Stomach (tissue), 9 donors: ENCODE results near the gene MCMBP. TPM values are rescaled to one million over a fixed set of nuclear protein-coding genes. Genes with fewer than 3 reads are reported as not detected.
A peak's percentile ranks its signal among the peaks of the same experiment; 100 is the strongest.
"Not testable (repeated sequence)": the region's sequence is repeated elsewhere in the genome, so short reads cannot be mapped to it uniquely, and the experiment has no call there.

Experiments used
- DNase-seq, 2 donors: peaks; one replicate each; pipeline versions ENCODE4 v3.0.0 to v3.0.0-alpha.2; 2013 to 2019
- H3K27ac ChIP-seq, 5 donors: fragments of 200-600 bp in 4 of 5; sonication (generic) in 4 of 5; one replicate each; pipeline ENCODE4 v1.5.1; 2013 to 2019; ENCODE audit warnings: mild to moderate bottlenecking in 1 of 5, moderate library complexity in 1 of 5
- H3K27me3 ChIP-seq, 3 donors: fragments of 200-600 bp; sonication (generic); one replicate each; pipeline ENCODE4 v1.5.1; 2017 to 2019; ENCODE audit warnings: mixed run types in 1 of 3
- H3K36me3 ChIP-seq, 4 donors: fragments of 200-600 bp; sonication (generic); 1 replicate in 3 of 4; 2 replicates in 1 of 4; pipeline ENCODE4 v1.5.1; 2016 to 2019
- H3K4me1 ChIP-seq, 4 donors: fragments of 200-600 bp; sonication (generic); one replicate each; pipeline ENCODE4 v1.5.1; 2016 to 2019
- H3K4me3 ChIP-seq, 4 donors: fragments of 200-600 bp; sonication (generic) in 3 of 4; one replicate each; pipeline ENCODE4 v1.5.1; 2016 to 2019; ENCODE audit warnings: mild to moderate bottlenecking in 1 of 4
- H3K9me3 ChIP-seq, 4 donors: fragments of 200-600 bp; sonication (generic); one replicate each; pipeline ENCODE4 v1.5.1; 2016 to 2019
- CTCF ChIP-seq, 7 experiments: fragments of 450-650 bp in 4 of 7; fragments of 200-600 bp in 3 of 7; sonication (generic) in 3 of 7; IDR thresholded peaks; one replicate each; pipeline ENCODE4 v1.5.1; 2016 to 2019; ENCODE audit warnings: antibody characterized with exemption in 7 of 7, control low read depth in 2 of 7, mild to moderate bottlenecking in 1 of 7
- EP300 ChIP-seq: sonication (generic); formaldehyde crosslinking; IDR thresholded peaks from one replicate; pipeline ENCODE4 v1.6.1; 2017; ENCODE audit warnings: antibody characterized with exemption
- POLR2A ChIP-seq, 4 donors: fragments of 450-650 bp; IDR thresholded peaks; one replicate each; pipeline ENCODE4 v1.6.1; 2016; ENCODE audit warnings: antibody characterized with exemption in 4 of 4, control low read depth in 2 of 4, mild to moderate bottlenecking in 1 of 4, moderate library complexity in 1 of 4
- POLR2AphosphoS5 ChIP-seq, 3 donors: sonication (generic); formaldehyde crosslinking; IDR thresholded peaks; one replicate each; pipeline ENCODE4 v1.6.1; 2016; ENCODE audit warnings: antibody characterized with exemption in 3 of 3
- WGBS, 5 donors: extraction: QIAGEN DNeasy Blood & Tissue Kit in 3 of 5; methylation state at CpG; one replicate each; pipeline versions ENCODE4 v1.1.5 to v1.1.7; 2013 to 2018; 5-methylcytosine and 5-hydroxymethylcytosine counted together
- intact Hi-C: fragments of 100-400 bp; cut with DNase I; formaldehyde crosslinking; loops from one replicate; pipeline ENCODE4 v1.15.1; 2023; ENCODE audit warnings: low total_unique reads
- polyA plus RNA-seq, 3 donors: library from polyadenylated mRNA; stranded (reverse); fragments of 200-250 nt; gene quantifications; one replicate each; pipeline ENCODE4 v1.2.3, GENCODE V29; 2013
- total RNA-seq, 5 donors: library from RNA; depleted of rRNA; stranded (reverse); fragments of >200 nt; gene quantifications; one replicate each; pipeline versions ENCODE4 v1.1.0 to v1.2.3, GENCODE V29; 2014 to 2016
- donor health status: healthy with polysubstance abuse.
- donor health status: Bipolar disorder and iron deficiency.
- donor health status: healthy.

MCMBP gene
- total and polyA plus RNA-seq, 8 donors = 17.5 to 88.9 (median 30.9) TPM

GRCh38 chr10:119878524-119878923, 5.9 kb upstream of the MCMBP start:
- Histone ChIP-seq H3K27me3 (no peaks in the 10 kb centered on the region), H3K4me3 (no peak overlapping the region), H3K27ac (no peak overlapping the region), H3K36me3 (no peaks in the 10 kb centered on the region), H3K9me3 (no peaks in the 10 kb centered on the region), H3K4me1 (peaks cover 4 to 8% (median 6%) of the 10 kb centered on the region in 4 donors)
- WGBS, 5 donors = 37 to 52% (median 47%) methylated on average over 2 of the region's 2 CpGs
- TF ChIP-seq POLR2AphosphoS5 (IDR thresholded peaks at IDR 0.05) = no peak
- no peak for TF ChIP-seq EP300
- no peak for TF ChIP-seq POLR2A (IDR thresholded peaks at IDR 0.05)
- TF ChIP-seq CTCF (IDR thresholded peaks at IDR 0.05) = no peak
- intact Hi-C loops = no loop called here
- DNase-seq = no peak

GRCh38 chr10:119872860-119873681, 428 bp upstream of the MCMBP start:
- intact Hi-C loops = no loop called here
- WGBS, 5 donors = 0 to 1% (median 0%) methylated on average over 19 to 73 of the region's 75 CpGs
- Histone ChIP-seq H3K27me3 (no peaks in the 10 kb centered on the region), H3K9me3 (no peaks in the 10 kb centered on the region), H3K4me3 (peak overlapping the region; percentile 73 to 92 (median 84)), H3K36me3 (no peaks in the 10 kb centered on the region), H3K4me1 (peaks cover 22 to 48% (median 32%) of the 10 kb centered on the region in 4 donors), H3K27ac (peak overlapping the region; percentile 85 to 97 (median 93))
- TF ChIP-seq POLR2A (IDR thresholded peaks at IDR 0.05) (no peak), CTCF (IDR thresholded peaks at IDR 0.05) (no peak), POLR2AphosphoS5 (IDR thresholded peaks at IDR 0.05) (peak; percentile 30 to 85 (median 56)), EP300 (no peak)
- DNase-seq = peak; percentile 89 to 97

DNA sequence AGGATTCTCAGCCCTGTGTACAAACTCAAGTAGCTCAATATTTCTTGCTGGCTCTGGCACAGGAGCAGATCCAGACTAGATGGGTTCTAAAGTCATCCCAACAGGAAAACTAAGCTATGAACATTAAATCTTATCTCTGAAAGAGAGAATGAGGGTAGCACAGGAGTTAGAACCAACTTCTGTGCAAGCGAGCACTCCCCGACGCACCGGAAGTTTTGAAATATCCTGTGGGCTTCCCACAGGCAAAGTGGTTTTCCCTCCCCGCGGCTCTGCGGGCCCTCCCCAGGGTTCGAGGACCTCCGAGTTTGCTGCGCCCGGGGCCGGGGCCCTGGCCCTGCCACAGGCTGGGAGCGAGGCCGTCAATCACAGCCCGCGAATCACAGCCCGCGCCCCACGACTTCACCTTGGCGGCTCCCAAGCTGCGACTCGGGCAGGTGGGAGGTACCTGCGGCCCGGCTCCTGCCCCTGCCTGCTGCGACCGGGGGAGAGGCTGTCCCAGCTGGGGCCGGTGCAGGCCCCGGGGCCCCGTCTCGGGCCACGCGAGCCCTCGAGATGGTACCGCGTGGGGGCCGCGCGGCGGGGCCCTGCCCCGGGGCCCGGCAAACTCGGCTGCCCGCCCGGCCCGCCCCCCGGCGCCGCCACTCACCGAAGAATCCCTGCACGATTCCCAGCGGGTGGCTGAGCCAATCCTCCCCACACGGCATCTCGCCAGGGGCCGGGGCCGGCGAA, 598 bp downstream of the MCMBP start:
- TF ChIP-seq CTCF (IDR thresholded peaks at IDR 0.05) (no peak), POLR2AphosphoS5 (IDR thresholded peaks at IDR 0.05) (peak in 1 of 3 donors; percentile 5)
- 0 to 1% (median 0%) methylated on average over 29 to 56 of the region's 56 CpGs for WGBS, 5 donors
- intact Hi-C loops = no loop called here

DNA sequence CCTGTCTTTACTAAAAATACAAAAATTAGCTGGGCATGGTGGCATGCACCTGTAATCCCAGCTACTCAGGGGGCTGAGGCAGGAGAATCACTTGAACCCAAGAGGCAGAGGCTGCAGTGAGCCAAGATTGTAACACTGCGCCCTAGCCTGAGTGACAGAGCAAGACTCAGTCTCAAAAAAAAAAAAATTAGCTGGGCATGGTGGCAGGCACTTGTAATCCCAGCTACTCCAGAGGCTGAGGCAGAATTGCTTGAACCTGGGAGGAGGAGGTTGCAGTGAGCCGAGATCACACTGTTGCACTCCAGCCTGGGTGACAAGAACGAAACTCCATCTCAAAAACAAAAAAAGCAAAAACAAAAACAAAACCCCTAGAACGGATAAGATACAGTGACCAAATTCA, 3.2 kb downstream of the MCMBP start:
- DNase-seq, H3K4me3 ChIP-seq, H3K36me3 ChIP-seq, H3K9me3 ChIP-seq, H3K27ac ChIP-seq, H3K27me3 ChIP-seq: not testable (repeated sequence)
- H3K4me1 ChIP-seq = peaks cover 22 to 67% (median 32%) of the 10 kb centered on the region in 4 donors
- intact Hi-C loops = loop anchor here (10.0 kb wide), 1 partner anchor 125 kb away; no protein-coding TSS in a partner anchor
- WGBS, 5 donors = 74 to 88% (median 84%) methylated on average over 4 of the region's 4 CpGs

More for the DNA sequence above, 598 bp downstream of the MCMBP start:
- no peaks in the 10 kb centered on the region for H3K36me3 ChIP-seq
- H3K4me1 ChIP-seq = peaks cover 22 to 57% (median 32%) of the 10 kb centered on the region in 4 donors
- DNase-seq = peak; percentile 65 to 84
- peak overlapping the region; percentile 73 to 92 (median 84) for H3K4me3 ChIP-seq
- H3K27me3 ChIP-seq = no peaks in the 10 kb centered on the region
- no peaks in the 10 kb centered on the region for H3K9me3 ChIP-seq
- peak overlapping the region; percentile 85 to 97 (median 93) for H3K27ac ChIP-seq
